ENCODE data around the gene PLCB1. TPM values are rescaled to one million over a fixed set of nuclear protein-coding genes. Genes with fewer than 3 reads are reported as not detected.
A peak's percentile ranks its signal among the peaks of the same experiment; 100 is the strongest.

Gene PLCB1
- total and polyA plus RNA-seq, 7 donors = 1.5 to 10.7 (median 4.2) TPM

DNA sequence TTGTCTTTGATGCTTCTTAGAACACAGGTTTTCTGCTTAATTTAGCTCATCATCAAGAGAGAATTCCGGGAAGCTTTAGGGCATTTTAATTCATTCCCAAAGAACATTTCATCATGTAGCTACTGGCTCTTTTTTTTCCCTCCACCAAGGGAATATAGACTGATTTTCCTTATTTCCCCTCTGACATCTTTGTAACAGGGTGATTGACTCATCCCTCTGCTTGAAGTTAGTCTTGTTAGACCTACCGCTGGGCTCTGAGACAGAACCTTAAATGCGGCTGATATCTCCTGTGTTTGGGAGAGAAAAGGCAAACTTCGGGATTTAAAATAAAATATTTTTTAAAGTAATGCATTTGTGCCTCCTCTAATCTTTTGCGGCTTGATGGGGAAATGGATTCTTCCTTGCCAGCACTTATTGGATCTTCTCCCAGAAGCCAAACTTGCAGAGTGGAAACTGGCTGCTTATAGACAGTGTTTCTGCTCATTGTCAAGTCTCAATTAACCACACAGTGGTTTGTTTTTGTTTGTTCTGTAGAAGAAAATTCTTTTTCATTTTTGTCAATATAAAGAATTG is 664.1 kb downstream of the PLCB1 start:
- no peak overlapping the region for H3K27ac ChIP-seq
- WGBS, 3 donors = 39 to 44% (median 42%) methylated on average over 5 of the region's 5 CpGs

DNA sequence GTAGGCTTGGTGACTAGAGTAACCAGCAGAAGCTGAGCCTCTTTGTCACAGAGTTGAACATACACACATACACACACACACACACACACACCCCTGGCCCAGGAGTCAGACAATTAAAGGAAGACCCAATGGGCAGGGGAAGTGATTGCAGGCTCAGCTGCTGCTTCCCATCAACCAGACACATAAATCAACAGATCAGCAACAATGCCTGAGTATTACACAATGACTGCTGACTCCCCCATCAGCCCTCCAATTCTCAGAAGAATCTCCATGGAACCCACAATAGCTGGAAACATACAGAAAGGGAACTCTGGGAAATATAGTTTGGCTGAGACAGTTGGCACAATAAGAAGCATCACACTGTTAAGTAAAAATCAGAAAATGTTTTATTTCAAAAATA is 666.4 kb downstream of the PLCB1 start:
- TF ChIP-seq, protein P1, sequence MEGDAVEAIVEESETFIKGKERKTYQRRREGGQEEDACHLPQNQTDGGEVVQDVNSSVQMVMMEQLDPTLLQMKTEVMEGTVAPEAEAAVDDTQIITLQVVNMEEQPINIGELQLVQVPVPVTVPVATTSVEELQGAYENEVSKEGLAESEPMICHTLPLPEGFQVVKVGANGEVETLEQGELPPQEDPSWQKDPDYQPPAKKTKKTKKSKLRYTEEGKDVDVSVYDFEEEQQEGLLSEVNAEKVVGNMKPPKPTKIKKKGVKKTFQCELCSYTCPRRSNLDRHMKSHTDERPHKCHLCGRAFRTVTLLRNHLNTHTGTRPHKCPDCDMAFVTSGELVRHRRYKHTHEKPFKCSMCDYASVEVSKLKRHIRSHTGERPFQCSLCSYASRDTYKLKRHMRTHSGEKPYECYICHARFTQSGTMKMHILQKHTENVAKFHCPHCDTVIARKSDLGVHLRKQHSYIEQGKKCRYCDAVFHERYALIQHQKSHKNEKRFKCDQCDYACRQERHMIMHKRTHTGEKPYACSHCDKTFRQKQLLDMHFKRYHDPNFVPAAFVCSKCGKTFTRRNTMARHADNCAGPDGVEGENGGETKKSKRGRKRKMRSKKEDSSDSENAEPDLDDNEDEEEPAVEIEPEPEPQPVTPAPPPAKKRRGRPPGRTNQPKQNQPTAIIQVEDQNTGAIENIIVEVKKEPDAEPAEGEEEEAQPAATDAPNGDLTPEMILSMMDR (IDR thresholded peaks at IDR 0.05) = no peak
- H3K36me3 ChIP-seq (ENCODE audit: insufficient read depth in 1 of 2, low read depth in 1 of 2) = no peaks in the 10 kb centered on the region
- no peak overlapping the region for H3K27ac ChIP-seq
- intact Hi-C loops (cut with DNase I) = no loop called here
- H3K9me3 ChIP-seq = no peaks in the 10 kb centered on the region
- H3K4me1 ChIP-seq = no peaks in the 10 kb centered on the region
- H3K27me3 ChIP-seq (ENCODE audit: insufficient read depth in 3 of 3, low read length in 2 of 3) = no peaks in the 10 kb centered on the region
- H3K4me3 ChIP-seq = no peak overlapping the region
- ATAC-seq (peak in 1 of 4 donors; percentile 61), DNase-seq (no peak)

More for the DNA sequence above, 664.1 kb downstream of the PLCB1 start:
- Histone ChIP-seq H3K36me3 (ENCODE audit: insufficient read depth in 1 of 2, low read depth in 1 of 2) (peaks cover 0 to 7% of the 10 kb centered on the region in 2 donors), H3K27me3 (ENCODE audit: insufficient read depth in 3 of 3, low read length in 2 of 3) (no peaks in the 10 kb centered on the region), H3K9me3 (no peaks in the 10 kb centered on the region), H3K4me3 (no peak overlapping the region), H3K4me1 (no peaks in the 10 kb centered on the region)
- ATAC-seq (no peak), DNase-seq (no peak)
- TF ChIP-seq, protein P1 (IDR thresholded peaks at IDR 0.05) = no peak
- intact Hi-C loops (cut with DNase I) = no loop called here

DNA sequence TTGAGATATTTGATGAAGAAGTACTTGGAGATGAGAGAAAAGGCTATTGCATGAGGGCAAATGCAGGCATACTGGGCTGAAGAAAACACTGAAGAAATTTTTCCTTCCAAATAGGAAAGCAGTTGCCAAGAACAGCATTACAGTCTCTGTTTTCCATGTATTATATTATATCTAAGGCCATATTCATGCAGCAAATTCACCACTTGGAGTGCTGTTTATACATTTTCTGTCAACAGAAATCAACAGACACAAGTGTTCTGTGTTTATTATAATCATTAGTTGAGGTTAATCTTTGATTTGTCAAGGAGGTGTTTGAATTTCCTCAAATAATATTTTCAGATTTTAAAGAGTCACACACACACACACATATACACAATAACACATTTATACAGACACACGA is 668.0 kb downstream of the PLCB1 start:
- no peak for DNase-seq
- H3K4me3 ChIP-seq = no peak overlapping the region
- H3K36me3 ChIP-seq (ENCODE audit: insufficient read depth in 1 of 2, low read depth in 1 of 2) = no peaks in the 10 kb centered on the region
- no peaks in the 10 kb centered on the region for H3K9me3 ChIP-seq
- intact Hi-C loops (cut with DNase I) = loop anchor here in 1 of 2 donors (10.0 kb wide), 1 partner anchor 55 kb away; no protein-coding TSS in a partner anchor
- 0 to 93% (median 84%) methylated on average over 1 of the region's 1 CpG for WGBS, 3 donors
- no peak for ATAC-seq
- TF ChIP-seq, protein P1 (IDR thresholded peaks at IDR 0.05) = no peak
- H3K27ac ChIP-seq = no peak overlapping the region
- H3K4me1 ChIP-seq = no peaks in the 10 kb centered on the region
- H3K27me3 ChIP-seq (ENCODE audit: insufficient read depth in 3 of 3, low read length in 2 of 3) = no peaks in the 10 kb centered on the region

- no peaks in the 10 kb centered on the region for H3K4me1 ChIP-seq
- WGBS, 3 donors = 82 to 89% (median 82%) methylated on average over 3 of the region's 3 CpGs
- no peaks in the 10 kb centered on the region for H3K27me3 ChIP-seq (ENCODE audit: insufficient read depth in 3 of 3, low read length in 2 of 3)
- no peak overlapping the region for H3K4me3 ChIP-seq
- no peaks in the 10 kb centered on the region for H3K9me3 ChIP-seq
- DNase-seq = no peak
- H3K36me3 ChIP-seq (ENCODE audit: insufficient read depth in 1 of 2, low read depth in 1 of 2) = no peaks in the 10 kb centered on the region
- H3K27ac ChIP-seq = no peak overlapping the region
- no peak for ATAC-seq
- intact Hi-C loops (cut with DNase I) = loop anchor here in 1 of 2 donors (10.0 kb wide), 1 partner anchor 57 kb away; no protein-coding TSS in a partner anchor
- TF ChIP-seq, protein P1 (IDR thresholded peaks at IDR 0.05) = no peak
These were observed 669.6 kb downstream of the PLCB1 start for GRCh38 chr20:8801686-8802085.

- no peaks in the 10 kb centered on the region for H3K9me3 ChIP-seq
- no peaks in the 10 kb centered on the region for H3K36me3 ChIP-seq (ENCODE audit: insufficient read depth in 1 of 2, low read depth in 1 of 2)
- no peak for DNase-seq
- no peak overlapping the region for H3K4me3 ChIP-seq
- no peak overlapping the region for H3K27ac ChIP-seq
- intact Hi-C loops (cut with DNase I) = loop anchor here in 1 of 2 donors (10.0 kb wide), 1 partner anchor 58 kb away; no protein-coding TSS in a partner anchor
- TF ChIP-seq, protein P1 (IDR thresholded peaks at IDR 0.05) = no peak
- H3K4me1 ChIP-seq = peaks cover 3% of the 10 kb centered on the region
- H3K27me3 ChIP-seq (ENCODE audit: insufficient read depth in 3 of 3, low read length in 2 of 3) = no peaks in the 10 kb centered on the region
- no peak for ATAC-seq
- 28 to 50% (median 46%) methylated on average over 2 of the region's 2 CpGs for WGBS, 3 donors
These were observed 671.0 kb downstream of the PLCB1 start for GRCh38 chr20:8803065-8803464.
